SK-N-DZ (cell line): Measurements from ENCODE around the gene TBC1D25.

Source experiments
- DNase-seq: peaks from one replicate; pipeline ENCODE4 v3.0.0-alpha.2; 2015; ENCODE audit warnings: low spot score

The TBC1D25 gene

GRCh38 chrX:48560681-48561080 is 21.2 kb downstream of the TBC1D25 start:
- DNase-seq: no peak

- DNase-seq: no peak
These were observed 30.4 kb downstream of the TBC1D25 start for GRCh38 chrX:48569958-48570357.

- DNase-seq: no peak
These were observed 34.3 kb downstream of the TBC1D25 start for GRCh38 chrX:48573690-48574269.

- peak; percentile 91 for DNase-seq
These were observed 35.1 kb downstream of the TBC1D25 start, which contains the start of gene RBM3 for GRCh38 chrX:48574270-48575266. Gene RBM3 (plus strand): TSS chrX:48574484. CDS start chrX:48575181, 697 bp downstream.

GRCh38 chrX:48575642-48576041 is 36.1 kb downstream of the TBC1D25 start:
- no peak for DNase-seq

- DNase-seq: no peak
These were observed 36.6 kb downstream of the TBC1D25 start for GRCh38 chrX:48576108-48576507.

GRCh38 chrX:48578661-48579128 is 39.2 kb downstream of the TBC1D25 start:
- no peak for DNase-seq

- DNase-seq: no peak
These were observed 39.7 kb downstream of the TBC1D25 start for GRCh38 chrX:48579259-48579658.

- no peak for DNase-seq
These were observed 41.1 kb downstream of the TBC1D25 start for GRCh38 chrX:48580662-48581061.

- no peak for DNase-seq
These were observed 45.2 kb downstream of the TBC1D25 start for GRCh38 chrX:48584698-48585097.

- no peak for DNase-seq
These were observed 50.1 kb downstream of the TBC1D25 start for GRCh38 chrX:48589482-48590162.

- no peak for DNase-seq
These were observed 50.9 kb downstream of the TBC1D25 start for GRCh38 chrX:48590203-48591103.

GRCh38 chrX:48591255-48591791 is 51.8 kb downstream of the TBC1D25 start:
- DNase-seq: no peak

GRCh38 chrX:48592971-48593370 is 53.5 kb downstream of the TBC1D25 start:
- DNase-seq: no peak

GRCh38 chrX:48595929-48596328 is 56.4 kb downstream of the TBC1D25 start:
- no peak for DNase-seq

GRCh38 chrX:48597353-48598264 is 58.1 kb downstream of the TBC1D25 start, which contains the start of gene WDR13:
Gene WDR13 (plus strand): TSS chrX:48597492. CDS start chrX:48597997, 505 bp downstream.
- DNase-seq: peak; percentile 89

GRCh38 chrX:48598614-48599013 is 59.1 kb downstream of the TBC1D25 start:
- no peak for DNase-seq

- DNase-seq: no peak
These were observed 59.8 kb downstream of the TBC1D25 start for GRCh38 chrX:48599341-48599740.

- no peak for DNase-seq
These were observed 60.7 kb downstream of the TBC1D25 start for GRCh38 chrX:48600226-48600625.
